ENCODE measurements around the gene BUB1B.

GRCh38 chr15:40190591-40190990 lies 29.7 kb downstream of the BUB1B start:
- no peak for TF ChIP-seq CTCF (IDR thresholded peaks at IDR 0.05)
- TF ChIP-seq EP300 (IDR thresholded peaks at IDR 0.05; ENCODE audit: low read depth), result no peak

Data from transverse colon (tissue), 3 donors.